ENCODE results near the gene KDM7A.

- no peak for TF ChIP-seq CTCF (IDR thresholded peaks at IDR 0.05)
- TF ChIP-seq POLR2A (IDR thresholded peaks at IDR 0.05): no peak
Measured at GRCh38 chr7:140048138-140048537, 128.6 kb downstream of the KDM7A start.
